Sciatic nerve (tissue), 1 donor: ENCODE measurements around the gene CCK. TPM values are rescaled to one million over a fixed set of nuclear protein-coding genes. Genes with fewer than 3 reads are reported as not detected.

Experiments
- total RNA-seq: library from RNA; stranded (reverse); fragmentation: NEBNext Ultra II Directional; extraction: Animal tissue kit (Norgen Biotek cat#: 25700); gene quantifications from one replicate; pipeline ENCODE4 v1.2.1, GENCODE V29; 2021
- donor health status: DM: no; HTN: no; CAD: no.

The CCK gene
- total RNA-seq, 1 donor from 2014 or later: not detected

Other genes starting within 250 kb of the CCK start
- 50.2 TPM for gene TRAK1, start 174.8 kb downstream of the CCK start, total RNA-seq
- not detected for gene LYZL4, start 144.4 kb upstream of the CCK start, total RNA-seq
- gene VIPR1, start 236.5 kb upstream of the CCK start, total RNA-seq: 5.8 TPM